Calu3 (cell line): Measurements from ENCODE around the gene SIVA1. TPM values are rescaled to one million over a fixed set of nuclear protein-coding genes. Genes with fewer than 3 reads are reported as not detected.

Experiments
- BruUV-seq: library from RNA; stranded (reverse); fragments of 400-500 nt; replicated peaks from 2 replicates; lab custom pipeline; 2021; lab: Mats Ljungman, UMichigan
- CTCF ChIA-PET: fragments of 300-600 bp; sonication (Branson Sonifier 250); formaldehyde crosslinking; loops from one replicate; lab custom pipeline; 2022; ENCODE audit warnings: antibody characterized with exemption; lab: Charles Lee
- DNase-seq: peaks from one replicate; pipeline ENCODE4 v3.0.0; 2022
- H3K27ac Mint-ChIP-seq: one replicate; pipeline ENCODE4 v1.8.0; 2022; ENCODE audit warnings: mixed read lengths; ENCODE audit not compliant: unreplicated experiment
- H3K27me3 Mint-ChIP-seq: one replicate; pipeline ENCODE4 v1.8.0; 2022; ENCODE audit warnings: mixed read lengths; ENCODE audit not compliant: unreplicated experiment
- H3K36me3 Mint-ChIP-seq: one replicate; pipeline ENCODE4 v1.8.0; 2022; ENCODE audit warnings: mild to moderate bottlenecking, moderate library complexity, mixed read lengths; ENCODE audit not compliant: insufficient read depth, unreplicated experiment
- H3K4me1 Mint-ChIP-seq: one replicate; pipeline ENCODE4 v1.8.0; 2022; ENCODE audit warnings: mild to moderate bottlenecking, low read depth, mixed read lengths; ENCODE audit not compliant: unreplicated experiment
- H3K4me3 Mint-ChIP-seq: one replicate; pipeline ENCODE4 v1.8.0; 2022; ENCODE audit warnings: mild to moderate bottlenecking, low read depth, moderate library complexity, mixed read lengths; ENCODE audit not compliant: unreplicated experiment
- H3K9me3 Mint-ChIP-seq: one replicate; pipeline ENCODE4 v1.8.0; 2022; ENCODE audit warnings: low read depth, mixed read lengths; ENCODE audit not compliant: unreplicated experiment
- CTCF ChIP-seq: fragments of 200-600 bp; IDR thresholded peaks from one replicate; pipeline ENCODE4 v1.8.0; 2022; ENCODE audit warnings: antibody characterized with exemption; ENCODE audit not compliant: unreplicated experiment
- intact Hi-C: fragments of 100-400 bp; cut with micrococcal nuclease; formaldehyde crosslinking; loops from one replicate; pipeline ENCODE4 v1.10.0; 2022; ENCODE audit not compliant: unreplicated experiment
- total RNA-seq: library from RNA; stranded (reverse); gene quantifications from 2 replicates; pipeline ENCODE4 v1.2.3, GENCODE V29; 2022

Gene SIVA1
- total RNA-seq, 1 experiment from 2014 or later: 72.3 TPM

DNA sequence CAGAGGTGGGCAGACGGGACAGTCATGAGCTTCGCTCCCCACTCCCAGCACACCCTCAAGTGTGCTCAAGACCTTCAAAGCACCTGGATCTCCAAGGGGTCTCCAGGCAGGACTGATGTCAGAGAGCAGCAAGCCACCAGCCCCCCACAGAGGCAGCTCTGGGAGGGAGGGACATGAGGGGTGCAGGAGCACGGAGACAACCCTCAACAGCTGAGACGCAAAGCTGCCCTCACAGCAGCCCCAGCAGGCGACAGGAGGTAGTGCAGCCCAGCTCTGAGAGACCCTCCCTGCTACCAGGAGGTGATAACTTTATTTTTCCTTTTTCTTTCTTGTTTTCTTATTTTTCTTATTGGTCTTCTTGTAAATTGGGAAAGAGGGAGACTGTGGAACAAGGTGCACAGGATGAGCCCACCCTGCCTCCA, 17.9 kb downstream of the SIVA1 start:
- DNase-seq: no peak
- no peaks in the 10 kb centered on the region for H3K27me3 Mint-ChIP-seq
- H3K27ac Mint-ChIP-seq: no peak overlapping the region
- H3K4me1 Mint-ChIP-seq: no peaks in the 10 kb centered on the region
- intact Hi-C loops: no loop called here
- H3K9me3 Mint-ChIP-seq: no peaks in the 10 kb centered on the region
- peak; percentile 44 for TF ChIP-seq CTCF
- no TSS peak for BruUV-seq
- CTCF ChIA-PET: interaction anchor here (1.1 kb wide), 1 partner anchor 50 kb away, joined by 6 read pairs; no protein-coding TSS in a partner anchor
- peaks cover 35% of the 10 kb centered on the region for H3K36me3 Mint-ChIP-seq
- H3K4me3 Mint-ChIP-seq: no peak overlapping the region

GRCh38 chr14:104771374-104771773, 18.4 kb downstream of the SIVA1 start:
- DNase-seq: no peak
- no peak for TF ChIP-seq CTCF
- Mint-ChIP-seq H3K9me3 (no peaks in the 10 kb centered on the region), H3K27me3 (no peaks in the 10 kb centered on the region), H3K4me3 (no peak overlapping the region), H3K27ac (no peak overlapping the region), H3K36me3 (peaks cover 35% of the 10 kb centered on the region), H3K4me1 (no peaks in the 10 kb centered on the region)
- BruUV-seq: no TSS peak
- intact Hi-C loops: no loop called here
- CTCF ChIA-PET: no interaction called here

- BruUV-seq: no TSS peak
- Mint-ChIP-seq H3K4me1 (no peaks in the 10 kb centered on the region), H3K9me3 (no peaks in the 10 kb centered on the region), H3K27me3 (no peaks in the 10 kb centered on the region), H3K36me3 (peaks cover 40% of the 10 kb centered on the region), H3K4me3 (no peak overlapping the region), H3K27ac (no peak overlapping the region)
- DNase-seq: no peak
- TF ChIP-seq CTCF: no peak
- CTCF ChIA-PET: interaction anchor here (0.7 kb wide), 1 partner anchor 318 kb away, joined by 3 read pairs; no protein-coding TSS in a partner anchor
- intact Hi-C loops: no loop called here
Observed at GRCh38 chr14:104771918-104772706, 19.2 kb downstream of the SIVA1 start.

- intact Hi-C loops: no loop called here
- no peak for TF ChIP-seq CTCF
- Mint-ChIP-seq H3K4me1 (no peaks in the 10 kb centered on the region), H3K27me3 (no peaks in the 10 kb centered on the region), H3K27ac (no peak overlapping the region), H3K4me3 (no peak overlapping the region), H3K36me3 (peaks cover 40% of the 10 kb centered on the region), H3K9me3 (no peaks in the 10 kb centered on the region)
- DNase-seq: no peak
- no TSS peak for BruUV-seq
- CTCF ChIA-PET: interaction anchor here (0.7 kb wide), 1 partner anchor 317 kb away, joined by 3 read pairs; no protein-coding TSS in a partner anchor
Observed at GRCh38 chr14:104772707-104773504, 20.0 kb downstream of the SIVA1 start.
